Testis (tissue), 2 donors: ENCODE results near the gene ZFC3H1.

Experiments
- POLR2A ChIP-seq: fragments of 450-650 bp; IDR thresholded peaks from one replicate; pipeline ENCODE4 v1.6.1; 2017; ENCODE audit warnings: antibody characterized with exemption, mild to moderate bottlenecking, moderate library complexity
- TF ChIP-seq, protein P1 (sequence below), 3 experiments: fragments of 450-650 bp in 2 of 3; fragments of 200-600 bp in 1 of 3; sonication (generic) in 1 of 3; IDR thresholded peaks; one replicate each; pipeline ENCODE4 v1.5.1; 2016 to 2019; ENCODE audit warnings: antibody characterized with exemption in 3 of 3, mild to moderate bottlenecking in 2 of 3, moderate library complexity in 1 of 3

DNA sequence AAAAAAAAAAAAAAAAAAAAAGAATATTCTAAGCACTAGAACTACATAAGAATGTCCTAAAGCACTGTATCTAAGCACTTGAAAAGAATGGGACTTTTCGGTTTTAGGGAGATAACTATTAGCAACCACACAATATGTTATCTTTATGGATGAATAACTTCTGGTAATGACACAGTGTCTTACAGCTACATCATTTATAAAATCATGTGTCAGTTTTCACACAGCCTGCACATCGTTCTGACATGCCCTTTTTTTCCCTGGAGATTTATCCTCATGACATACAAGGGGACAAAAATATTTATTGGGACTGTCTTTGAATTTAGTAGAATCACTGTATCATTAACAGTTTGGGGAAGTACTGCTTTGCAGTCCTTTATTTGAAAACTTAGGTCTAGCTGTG, 39.6 kb upstream of the ZFC3H1 start:
- TF ChIP-seq, protein P1, sequence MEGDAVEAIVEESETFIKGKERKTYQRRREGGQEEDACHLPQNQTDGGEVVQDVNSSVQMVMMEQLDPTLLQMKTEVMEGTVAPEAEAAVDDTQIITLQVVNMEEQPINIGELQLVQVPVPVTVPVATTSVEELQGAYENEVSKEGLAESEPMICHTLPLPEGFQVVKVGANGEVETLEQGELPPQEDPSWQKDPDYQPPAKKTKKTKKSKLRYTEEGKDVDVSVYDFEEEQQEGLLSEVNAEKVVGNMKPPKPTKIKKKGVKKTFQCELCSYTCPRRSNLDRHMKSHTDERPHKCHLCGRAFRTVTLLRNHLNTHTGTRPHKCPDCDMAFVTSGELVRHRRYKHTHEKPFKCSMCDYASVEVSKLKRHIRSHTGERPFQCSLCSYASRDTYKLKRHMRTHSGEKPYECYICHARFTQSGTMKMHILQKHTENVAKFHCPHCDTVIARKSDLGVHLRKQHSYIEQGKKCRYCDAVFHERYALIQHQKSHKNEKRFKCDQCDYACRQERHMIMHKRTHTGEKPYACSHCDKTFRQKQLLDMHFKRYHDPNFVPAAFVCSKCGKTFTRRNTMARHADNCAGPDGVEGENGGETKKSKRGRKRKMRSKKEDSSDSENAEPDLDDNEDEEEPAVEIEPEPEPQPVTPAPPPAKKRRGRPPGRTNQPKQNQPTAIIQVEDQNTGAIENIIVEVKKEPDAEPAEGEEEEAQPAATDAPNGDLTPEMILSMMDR (IDR thresholded peaks at IDR 0.05), result no peak
- no peak for TF ChIP-seq POLR2A
